ENCODE data around the gene ATCAY.
"Not testable (repeated sequence)": the region's sequence is repeated elsewhere in the genome, so short reads cannot be mapped to it uniquely, and the experiment has no call there.

Gene ATCAY

GRCh38 chr19:3882041-3882384 is 1.5 kb downstream of the ATCAY start:
- Histone ChIP-seq H3K27ac (no peak overlapping the region), H3K79me2 (no peaks in the 10 kb centered on the region), H3K27me3 (ENCODE audit: control insufficient read depth, insufficient read depth, low read length) (no peaks in the 10 kb centered on the region), H3K9me3 (ENCODE audit: control insufficient read depth, low read length) (no peaks in the 10 kb centered on the region), H3K4me3 (ENCODE audit: low read depth, low read length) (no peak overlapping the region), H3K9ac (no peak overlapping the region), H3K4me1 (no peaks in the 10 kb centered on the region), H2AFZ (no peak overlapping the region), H3K36me3 (ENCODE audit: control insufficient read depth, insufficient read depth, low read length) (no peaks in the 10 kb centered on the region), H3K4me2 (ENCODE audit: low read length) (no peak overlapping the region)
- TF ChIP-seq CTCF (IDR thresholded peaks at IDR 0.05), result no peak

GRCh38 chr19:3890591-3890990 is 10.1 kb downstream of the ATCAY start:
- Histone ChIP-seq H3K27me3 (ENCODE audit: control insufficient read depth, insufficient read depth, low read length) (no peaks in the 10 kb centered on the region), H2AFZ (no peak overlapping the region), H3K9me3 (ENCODE audit: control insufficient read depth, low read length) (no peaks in the 10 kb centered on the region), H3K4me1 (no peaks in the 10 kb centered on the region), H3K36me3 (ENCODE audit: control insufficient read depth, insufficient read depth, low read length) (no peaks in the 10 kb centered on the region), H3K79me2 (no peaks in the 10 kb centered on the region), H3K9ac (no peak overlapping the region), H3K27ac (no peak overlapping the region), H3K4me2 (ENCODE audit: low read length) (no peak overlapping the region), H3K4me3 (ENCODE audit: low read depth, low read length) (no peak overlapping the region)
- no peak for TF ChIP-seq CTCF (IDR thresholded peaks at IDR 0.05)

GRCh38 chr19:3893509-3894179 is 13.2 kb downstream of the ATCAY start:
- TF ChIP-seq CTCF (IDR thresholded peaks at IDR 0.05), result no peak
- no peaks in the 10 kb centered on the region for H3K36me3 ChIP-seq (ENCODE audit: control insufficient read depth, insufficient read depth, low read length)
- H3K27ac ChIP-seq, result no peak overlapping the region
- no peak overlapping the region for H3K9ac ChIP-seq
- no peaks in the 10 kb centered on the region for H3K79me2 ChIP-seq
- H3K4me2 ChIP-seq (ENCODE audit: low read length), result no peak overlapping the region
- no peaks in the 10 kb centered on the region for H3K4me1 ChIP-seq
- no peaks in the 10 kb centered on the region for H3K9me3 ChIP-seq (ENCODE audit: control insufficient read depth, low read length)
- H3K4me3 ChIP-seq (ENCODE audit: low read depth, low read length), result no peak overlapping the region
- no peaks in the 10 kb centered on the region for H3K27me3 ChIP-seq (ENCODE audit: control insufficient read depth, insufficient read depth, low read length)
- no peak overlapping the region for H2AFZ ChIP-seq

GRCh38 chr19:3894959-3895358 is 14.5 kb downstream of the ATCAY start:
- not testable (repeated sequence) for H3K4me3 ChIP-seq (ENCODE audit: low read depth, low read length); H3K36me3 ChIP-seq (ENCODE audit: control insufficient read depth, insufficient read depth, low read length); H3K4me2 ChIP-seq (ENCODE audit: low read length); H2AFZ ChIP-seq; H3K9ac ChIP-seq; H3K27ac ChIP-seq; H3K4me1 ChIP-seq; H3K9me3 ChIP-seq (ENCODE audit: control insufficient read depth, low read length); H3K79me2 ChIP-seq; H3K27me3 ChIP-seq (ENCODE audit: control insufficient read depth, insufficient read depth, low read length)

- Histone ChIP-seq H3K36me3 (ENCODE audit: control insufficient read depth, insufficient read depth, low read length) (no peaks in the 10 kb centered on the region), H3K79me2 (no peaks in the 10 kb centered on the region), H2AFZ (no peak overlapping the region), H3K4me1 (no peaks in the 10 kb centered on the region), H3K9ac (no peak overlapping the region), H3K27ac (no peak overlapping the region), H3K4me2 (ENCODE audit: low read length) (no peak overlapping the region), H3K9me3 (ENCODE audit: control insufficient read depth, low read length) (no peaks in the 10 kb centered on the region), H3K27me3 (ENCODE audit: control insufficient read depth, insufficient read depth, low read length) (no peaks in the 10 kb centered on the region), H3K4me3 (ENCODE audit: low read depth, low read length) (no peak overlapping the region)
- TF ChIP-seq CTCF (IDR thresholded peaks at IDR 0.05), result no peak
Measured at GRCh38 chr19:3895788-3896187, 15.3 kb downstream of the ATCAY start.

Measured in parathyroid adenoma (tissue), 2 donors.